PC-3 (cell line): ENCODE results near the gene ACBD4. TPM values are rescaled to one million over a fixed set of nuclear protein-coding genes. Genes with fewer than 3 reads are reported as not detected.

Source experiments
- ATAC-seq: fragments of 200-7000 bp; cut with Tn5 transposase; 2 replicates; pipeline ENCODE4 v1.9.1; 2020; ENCODE audit warnings: mild to moderate bottlenecking, moderate library complexity
- BruUV-seq: library from RNA; stranded (reverse); fragments of 400-500 nt; replicated peaks from 2 replicates; lab custom pipeline; 2021; lab: Mats Ljungman, UMichigan
- CTCF ChIA-PET: fragments of 300-600 bp; sonication (Branson Sonifier 250); formaldehyde crosslinking; loops from one replicate; lab custom pipeline; 2022; ENCODE audit warnings: antibody characterized with exemption; lab: Charles Lee
- POLR2A ChIA-PET: fragments of 300-600 bp; sonication (Branson Sonifier 250); formaldehyde crosslinking; loops from one replicate; lab custom pipeline; 2022; ENCODE audit warnings: antibody characterized with exemption; ENCODE audit not compliant: unreplicated experiment; lab: Charles Lee
- DNase-seq: peaks from one replicate; pipeline ENCODE4 v3.0.0-alpha.2; 2015
- H2AFZ ChIP-seq: fragments of 300-600 bp; sonication (generic); 2 replicates; pipeline ENCODE4 v1.6.0; 2016; ENCODE audit warnings: antibody characterized with exemption, low read length
- H3F3A ChIP-seq: fragments of 300-600 bp; sonication (generic); one replicate; pipeline ENCODE4 v1.6.0; 2017; ENCODE audit warnings: antibody characterized with exemption, low read length, control low read depth, mild to moderate bottlenecking; ENCODE audit not compliant: unreplicated experiment
- H3K27ac ChIP-seq: fragments of 300-600 bp; sonication (generic); 2 replicates; pipeline ENCODE4 v1.5.1; 2016; ENCODE audit warnings: mild to moderate bottlenecking, low read length
- H3K27me3 ChIP-seq: fragments of 300-600 bp; sonication (generic); 2 replicates; pipeline ENCODE4 v1.6.1; 2016; ENCODE audit warnings: low read length, mixed read lengths
- H3K36me3 ChIP-seq: fragments of 300-600 bp; sonication (generic); 2 replicates; pipeline ENCODE4 v1.6.1; 2016; ENCODE audit warnings: low read depth, mixed run types, low read length, mixed read lengths
- H3K4me1 ChIP-seq: fragments of 300-600 bp; sonication (generic); 2 replicates; pipeline ENCODE4 v1.5.1; 2016; ENCODE audit warnings: low read length; ENCODE audit not compliant: insufficient read depth
- H3K4me2 ChIP-seq: fragments of 300-600 bp; sonication (generic); 2 replicates; pipeline ENCODE4 v1.6.0; 2016; ENCODE audit warnings: low read length
- H3K4me3 ChIP-seq: fragments of 300-600 bp; sonication (generic); 2 replicates; pipeline ENCODE4 v1.5.1; 2016; ENCODE audit warnings: mild to moderate bottlenecking, low read length, mixed read lengths
- H3K79me2 ChIP-seq: fragments of 300-600 bp; sonication (generic); 2 replicates; pipeline ENCODE4 v1.6.1; 2017; ENCODE audit warnings: low read length, mixed read lengths
- H3K9ac ChIP-seq: fragments of 300-600 bp; sonication (generic); 2 replicates; pipeline ENCODE4 v1.6.0; 2016; ENCODE audit warnings: mild to moderate bottlenecking, low read length
- H3K9me2 ChIP-seq: fragments of 300-600 bp; sonication (generic); replicated peaks from 2 replicates; pipeline ENCODE4 v1.6.1; 2016; ENCODE audit warnings: mixed run types, low read length, mixed read lengths
- H3K9me3 ChIP-seq: fragments of 300-600 bp; sonication (generic); 2 replicates; pipeline ENCODE4 v1.6.1; 2016; ENCODE audit warnings: low read length, mixed read lengths
- H4K20me1 ChIP-seq: fragments of 300-600 bp; sonication (generic); 2 replicates; pipeline ENCODE4 v1.6.1; 2016; ENCODE audit warnings: low read length, mixed read lengths
- CTCF ChIP-seq: fragments of 300-600 bp; sonication (generic); conservative IDR thresholded peaks from 2 replicates; pipeline ENCODE4 v1.5.1; 2017; ENCODE audit warnings: antibody characterized with exemption, low read depth, mild to moderate bottlenecking, low read length
- EZH2 ChIP-seq: fragments of 300-600 bp; sonication (generic); IDR thresholded peaks from one replicate; pipeline ENCODE4 v1.6.1; 2017; ENCODE audit warnings: antibody characterized with exemption, mild to moderate bottlenecking, low read length; ENCODE audit not compliant: unreplicated experiment
- EZH2phosphoT487 ChIP-seq: fragments of 300-600 bp; sonication (generic); IDR thresholded peaks from 2 replicates; pipeline ENCODE4 v1.6.1; 2018; ENCODE audit warnings: mild to moderate bottlenecking, antibody characterized with exemption, low read length, borderline replicate concordance
- intact Hi-C: fragments of 100-400 bp; cut with micrococcal nuclease; formaldehyde crosslinking; loops from 2 replicates; pipeline ENCODE4 v1.9.0; 2023
- total RNA-seq: library from RNA; depleted of rRNA; stranded (reverse); fragments of >200 nt; gene quantifications from 2 replicates; pipeline ENCODE4 v1.2.3, GENCODE V29; 2014

The ACBD4 gene
- total RNA-seq, 1 experiment from 2014 or later = 12.9 TPM

- no peaks in the 10 kb centered on the region for H3K9me3 ChIP-seq
- no peak overlapping the region for H3K4me3 ChIP-seq
- H3F3A ChIP-seq = peaks cover 21% of the 10 kb centered on the region
- H4K20me1 ChIP-seq = no peaks in the 10 kb centered on the region
- no peak overlapping the region for H3K27ac ChIP-seq
- ATAC-seq = no peak
- H2AFZ ChIP-seq = no peak overlapping the region
- ChIA-PET POLR2A (no interaction called here), CTCF (no interaction called here)
- no peak for DNase-seq
- no peak for TF ChIP-seq EZH2
- no peak overlapping the region for H3K9ac ChIP-seq
- H3K9me2 ChIP-seq = no peaks in the 10 kb centered on the region
- H3K36me3 ChIP-seq = peaks cover 71% of the 10 kb centered on the region
- no peak overlapping the region for H3K4me2 ChIP-seq
- intact Hi-C loops = no loop called here
- peaks cover 20% of the 10 kb centered on the region for H3K4me1 ChIP-seq
- H3K27me3 ChIP-seq = no peaks in the 10 kb centered on the region
- peaks cover 4% of the 10 kb centered on the region for H3K79me2 ChIP-seq
- no TSS peak for BruUV-seq
Observed at GRCh38 chr17:45088741-45089140, 46.7 kb upstream of the ACBD4 start.

GRCh38 chr17:45090711-45091110 lies 44.8 kb upstream of the ACBD4 start:
- Histone ChIP-seq H3K36me3 (peaks cover 65% of the 10 kb centered on the region), H3K27ac (no peak overlapping the region), H3K9ac (no peak overlapping the region), H3K4me3 (no peak overlapping the region), H3K4me1 (peaks cover 21% of the 10 kb centered on the region), H3K4me2 (no peak overlapping the region), H3K79me2 (peaks cover 8% of the 10 kb centered on the region; the same call in 1 of the 2 replicates), H3K9me2 (no peaks in the 10 kb centered on the region), H4K20me1 (no peaks in the 10 kb centered on the region), H3F3A (peaks cover 21% of the 10 kb centered on the region), H2AFZ (no peak overlapping the region), H3K27me3 (no peaks in the 10 kb centered on the region), H3K9me3 (no peaks in the 10 kb centered on the region)
- ATAC-seq = no peak
- intact Hi-C loops = loop anchor here (5.0 kb wide), 1 partner anchor 38 kb away; the partner anchor contains the start of gene DCAKD
- no TSS peak for BruUV-seq
- TF ChIP-seq EZH2 = no peak
- TF ChIP-seq CTCF = no peak
- no peak for TF ChIP-seq EZH2phosphoT487
- POLR2A ChIA-PET = interaction anchor here (0.6 kb wide), 2 partner anchors 14 to 253 kb away, joined by 3 to 13 read pairs; no protein-coding TSS in a partner anchor
- no peak for DNase-seq
- CTCF ChIA-PET = no interaction called here

GRCh38 chr17:45091778-45092425 lies 43.6 kb upstream of the ACBD4 start:
- H3K79me2 ChIP-seq = peaks cover 8% of the 10 kb centered on the region; the same call in 1 of the 2 replicates
- no TSS peak for BruUV-seq
- peaks cover 16% of the 10 kb centered on the region for H3F3A ChIP-seq
- no peak overlapping the region for H2AFZ ChIP-seq
- peak overlapping the region; percentile 59 for H3K27ac ChIP-seq
- ATAC-seq = peak; percentile 0; the same call in 1 of the 2 replicates
- H3K4me1 ChIP-seq = peaks cover 21% of the 10 kb centered on the region
- intact Hi-C loops = loop anchor here (5.0 kb wide), 1 partner anchor 40 kb away; the partner anchor contains the start of gene DCAKD
- TF ChIP-seq EZH2phosphoT487 (no peak), CTCF (no peak), EZH2 (no peak)
- CTCF ChIA-PET = no interaction called here
- H3K4me2 ChIP-seq = no peak overlapping the region
- H3K9ac ChIP-seq = no peak overlapping the region
- POLR2A ChIA-PET = no interaction called here
- peak; percentile 53 for DNase-seq
- no peaks in the 10 kb centered on the region for H3K27me3 ChIP-seq
- H4K20me1 ChIP-seq = no peaks in the 10 kb centered on the region
- H3K9me3 ChIP-seq = no peaks in the 10 kb centered on the region
- no peak overlapping the region for H3K4me3 ChIP-seq
- H3K36me3 ChIP-seq = peaks cover 69% of the 10 kb centered on the region
- H3K9me2 ChIP-seq = no peaks in the 10 kb centered on the region
